Endothelial cell of umbilical vein (primary cell): ENCODE results near the gene ANKHD1. TPM values are rescaled to one million over a fixed set of nuclear protein-coding genes. Genes with fewer than 3 reads are reported as not detected.

ENCODE experiments used
- BruUV-seq: library from RNA; stranded (reverse); fragments of 400-500 nt; replicated peaks from 2 replicates; lab custom pipeline; 2021; lab: Mats Ljungman, UMichigan
- CTCF ChIA-PET: fragments of 300-600, 350-600 bp; sonication (Branson Sonifier 250); formaldehyde crosslinking; loops from one replicate; lab custom pipeline; 2021; ENCODE audit warnings: antibody characterized with exemption, inconsistent platforms; lab: Charles Lee
- POLR2A ChIA-PET: fragments of 300-600, 350-600 bp; sonication (Branson Sonifier 250); formaldehyde crosslinking; loops from one replicate; lab custom pipeline; 2021; ENCODE audit warnings: antibody characterized with exemption, inconsistent platforms; lab: Charles Lee
- DNase-seq: peaks from one replicate; pipeline ENCODE4 v3.0.0-alpha.2; 2011; ENCODE audit warnings: low read depth, low spot score
- FAIRE-seq: peaks from 2 replicates; lab custom pipeline; 2011; peaks lifted over from hg19 to GRCh38; lab: Jason Lieb, UNC
- H2AFZ ChIP-seq: 2 replicates; pipeline ENCODE4 v1.6.0; 2012; ENCODE audit warnings: low read depth, low read length, control low read depth, inconsistent platforms
- H3K27ac ChIP-seq: 2 replicates; pipeline ENCODE4 v1.5.1; 2011; ENCODE audit warnings: low read depth, mild to moderate bottlenecking, control low read depth, low read length, moderate library complexity; ENCODE audit not compliant: insufficient read depth
- H3K27me3 ChIP-seq, 2 experiments: 2 replicates each; pipeline versions ENCODE4 v1.6.0 to v1.6.1; 2011; ENCODE audit warnings: low read length in 2 of 2, mixed read lengths in 1 of 2; ENCODE audit not compliant: control insufficient read depth in 2 of 2, insufficient read depth in 2 of 2
- H3K36me3 ChIP-seq, 2 experiments: 2 replicates in 1 of 2; 3 replicates in 1 of 2; pipeline ENCODE4 v1.5.1; 2011; ENCODE audit warnings: low read length in 2 of 2, mild to moderate bottlenecking in 1 of 2, moderate library complexity in 1 of 2; ENCODE audit not compliant: control insufficient read depth in 2 of 2, insufficient read depth in 2 of 2; ENCODE audit errors: extremely low read depth in 1 of 2
- H3K4me1 ChIP-seq: 3 replicates; pipeline ENCODE4 v1.5.1; 2011; ENCODE audit warnings: mild to moderate bottlenecking, low read length; ENCODE audit not compliant: control insufficient read depth, insufficient read depth; ENCODE audit errors: extremely low read depth
- H3K4me2 ChIP-seq: 2 replicates; pipeline ENCODE4 v1.6.1; 2011; ENCODE audit warnings: low read length, control low read depth, mixed read lengths; ENCODE audit not compliant: insufficient read depth
- H3K4me3 ChIP-seq, 3 experiments: fragments of 200-600 bp in 1 of 3; sonication (generic), shearing (Covaris generic) in 1 of 3; replicated peaks in 1 of 3; 2 replicates each; pipeline ENCODE4 v1.5.1; 2011 to 2016; ENCODE audit warnings: control low read depth in 3 of 3, low read length in 3 of 3, mild to moderate bottlenecking in 2 of 3, inconsistent platforms in 1 of 3, low read depth in 1 of 3, moderate library complexity in 1 of 3; ENCODE audit not compliant: insufficient read depth in 1 of 3
- H3K79me2 ChIP-seq: 2 replicates; pipeline ENCODE4 v1.6.0; 2012; ENCODE audit warnings: low read length, inconsistent platforms; ENCODE audit not compliant: control insufficient read depth, insufficient read depth
- H3K9ac ChIP-seq: replicated peaks from 2 replicates; pipeline ENCODE3; 2011; ENCODE audit warnings: low read length, control low read depth; ENCODE audit not compliant: insufficient read depth; ENCODE audit errors: extremely low read depth
- H3K9me1 ChIP-seq: replicated peaks from 3 replicates; pipeline ENCODE4 v1.6.0; 2011; ENCODE audit warnings: mild to moderate bottlenecking, low read length; ENCODE audit not compliant: control insufficient read depth, insufficient read depth; ENCODE audit errors: extremely low read depth
- H3K9me3 ChIP-seq: replicated peaks from 2 replicates; pipeline ENCODE4 v1.5.1; 2012; ENCODE audit warnings: low read length, inconsistent platforms; ENCODE audit not compliant: control insufficient read depth, insufficient read depth
- H4K20me1 ChIP-seq: replicated peaks from 2 replicates; pipeline ENCODE3; 2011; ENCODE audit warnings: mild to moderate bottlenecking, low read length; ENCODE audit not compliant: control insufficient read depth, insufficient read depth; ENCODE audit errors: extremely low read depth
- CTCF ChIP-seq, 2 donors: IDR thresholded peaks; 1 replicate in 1 of 2; 2 replicates in 1 of 2; pipeline ENCODE4 v1.5.1; 2011; ENCODE audit warnings: low read length in 2 of 2, mild to moderate bottlenecking in 2 of 2, moderate library complexity in 2 of 2, control low read depth in 1 of 2, inconsistent platforms in 1 of 2, low read depth in 1 of 2; ENCODE audit not compliant: insufficient read depth in 1 of 2; ENCODE audit errors: extremely low read depth in 1 of 2
- EZH2 ChIP-seq: IDR thresholded peaks from 2 replicates; pipeline ENCODE4 v1.6.1; 2012; ENCODE audit warnings: borderline replicate concordance, low read depth, mild to moderate bottlenecking, moderate library complexity, low read length, inconsistent platforms; ENCODE audit not compliant: severe bottlenecking
- FOS ChIP-seq: IDR thresholded peaks from 2 replicates; pipeline ENCODE4 v1.6.1; 2011; ENCODE audit warnings: mild to moderate bottlenecking, low read length, moderate library complexity, borderline replicate concordance; ENCODE audit not compliant: insufficient read depth
- GATA2 ChIP-seq: IDR thresholded peaks from 2 replicates; pipeline ENCODE4 v1.7.0; 2011; ENCODE audit warnings: low read depth, mild to moderate bottlenecking, moderate library complexity, mixed read lengths, low read length; ENCODE audit not compliant: insufficient read length, insufficient read depth
- JUN ChIP-seq: IDR thresholded peaks from 2 replicates; pipeline ENCODE4 v1.6.1; 2011; ENCODE audit warnings: borderline replicate concordance, low read depth; ENCODE audit not compliant: insufficient read length, insufficient read depth
- MAX ChIP-seq: IDR thresholded peaks from 2 replicates; pipeline ENCODE4 v1.6.1; 2011; ENCODE audit not compliant: insufficient read depth, insufficient read length
- MYC ChIP-seq: IDR thresholded peaks from one replicate; pipeline ENCODE4 v1.6.1; 2011; ENCODE audit warnings: mild to moderate bottlenecking, low read depth, low read length
- POLR2A ChIP-seq: IDR thresholded peaks from 2 replicates; pipeline ENCODE4 v1.6.1; 2012; ENCODE audit warnings: low read depth, mild to moderate bottlenecking, control low read depth, low read length
- POLR2AphosphoS5 ChIP-seq: IDR thresholded peaks from 2 replicates; pipeline ENCODE4 v1.6.1; 2012; ENCODE audit warnings: low read depth, mild to moderate bottlenecking, control low read depth, low read length, moderate library complexity; ENCODE audit not compliant: insufficient read depth
- dilution Hi-C: fragments of 300-500 bp; cut with MboI; formaldehyde crosslinking; loops from one replicate; pipeline ENCODE4 v1.15.0; 2019; ENCODE audit warnings: low sequenced_read_pairs; ENCODE audit not compliant: extremely low pct_ligation_motif_present
- intact Hi-C: fragments of 100-400 bp; cut with micrococcal nuclease; formaldehyde crosslinking; loops from one replicate; pipeline ENCODE4 v1.10.0; 2022
- polyA plus RNA-seq, 4 experiments: library from polyadenylated mRNA; depleted of rRNA in 3 of 4; stranded (reverse) in 3 of 4; unstranded in 1 of 4; fragments of >200 nt; gene quantifications; 2 replicates each; pipeline versions ENCODE4 v1.2.1 to v1.2.3, GENCODE V29; 2011 to 2012; ENCODE audit warnings: missing spikeins in 1 of 4
- total RNA-seq: library from RNA; stranded (reverse); gene quantifications from 2 replicates; pipeline ENCODE4 v1.2.3, GENCODE V29; 2021

Gene ANKHD1
- total and polyA plus RNA-seq, 2 donors (not counting 3 experiments of a cell fraction or from before 2014, with no cell fraction given) = 56.1 to 87.0 TPM

- H3K4me2 ChIP-seq = no peak overlapping the region
- no peak overlapping the region for H3K27ac ChIP-seq
- CTCF ChIA-PET = interaction anchor here (1.0 to 1.5 kb wide), 5 partner anchors 11 to 47 kb away, joined by 3 to 6 read pairs (median 4); no protein-coding TSS in a partner anchor
- no peaks in the 10 kb centered on the region for H3K36me3 ChIP-seq
- peak; percentile 15 for FAIRE-seq
- DNase-seq = no peak
- H3K9ac ChIP-seq = no peak overlapping the region
- H3K9me1 ChIP-seq = peaks cover 2% of the 10 kb centered on the region
- H3K79me2 ChIP-seq = peaks cover 80% of the 10 kb centered on the region
- no peak overlapping the region for H2AFZ ChIP-seq
- peaks cover 6% of the 10 kb centered on the region for H4K20me1 ChIP-seq
- H3K27me3 ChIP-seq = no peaks in the 10 kb centered on the region
- TF ChIP-seq JUN = no peak
- TF ChIP-seq MAX = no peak
- TF ChIP-seq POLR2A = no peak
- TF ChIP-seq EZH2 = no peak
- no peak for TF ChIP-seq MYC
- TF ChIP-seq GATA2 = no peak
- TF ChIP-seq POLR2AphosphoS5 = no peak
- no peak for TF ChIP-seq CTCF (IDR thresholded peaks at IDR 0.05; ENCODE audit: extremely low read depth in 1 of 2, insufficient read depth in 1 of 2, low read depth in 1 of 2, low read length in 2 of 2)
- TF ChIP-seq FOS = no peak
- no peaks in the 10 kb centered on the region for H3K9me3 ChIP-seq
- intact Hi-C loops (no loop called here), dilution Hi-C loops (no loop called here)
- no TSS peak for BruUV-seq
- POLR2A ChIA-PET = interaction anchor here (0.7 kb wide), 2 partner anchors 16 to 136 kb away, joined by 3 to 5 read pairs; no protein-coding TSS in a partner anchor
- no peak overlapping the region for H3K4me3 ChIP-seq
- H3K4me1 ChIP-seq = no peaks in the 10 kb centered on the region
These were observed 17.4 kb downstream of the ANKHD1 start for GRCh38 chr5:140418862-140419520.
